Spleen (tissue), 7 donors: Measurements from ENCODE around the gene ACOXL.

ENCODE experiments used
- CTCF ChIP-seq, 11 experiments: fragments of 200-600 bp in 7 of 11; fragments of 450-650 bp in 4 of 11; sonication (generic) in 4 of 11; IDR thresholded peaks in 8 of 11; conservative IDR thresholded peaks in 3 of 11; 1 replicate in 7 of 11; 2 replicates in 4 of 11; pipeline versions ENCODE4 v1.4.0 to v1.8.0; 2016 to 2021; ENCODE audit warnings: antibody characterized with exemption in 11 of 11, inconsistent platforms in 4 of 11, mild to moderate bottlenecking in 1 of 11
- POLR2A ChIP-seq, 3 donors: fragments of 450-650 bp; IDR thresholded peaks; one replicate each; pipeline ENCODE4 v1.5.1; 2017; ENCODE audit warnings: antibody characterized with exemption in 3 of 3, mild to moderate bottlenecking in 1 of 3
- POLR2AphosphoS5 ChIP-seq, 3 donors: sonication (generic); formaldehyde crosslinking; IDR thresholded peaks; one replicate each; pipeline ENCODE4 v1.5.1; 2017; ENCODE audit warnings: antibody characterized with exemption in 3 of 3
- donor health status: DM: no; HTN: no; CAD: no; lungs with moderate emphysema.
- donor health status: DM: no; HTN: no; CAD: no.
- donor health status: DM: no; HTN: no; CAD: no.

- TF ChIP-seq CTCF (IDR thresholded peaks at IDR 0.05 in 8 of 11, conservative IDR thresholded peaks at IDR 0.05 in 3 of 11) (no peak), POLR2A (IDR thresholded peaks at IDR 0.05) (no peak), POLR2AphosphoS5 (IDR thresholded peaks at IDR 0.05) (no peak)
Measured at GRCh38 chr2:110990440-110990839, 258.1 kb downstream of the ACOXL start.
